Measurements from ENCODE around the gene NAA20. TPM values are rescaled to one million over a fixed set of nuclear protein-coding genes. Genes with fewer than 3 reads are reported as not detected.

Gene NAA20
- total and polyA plus RNA-seq, 2 of the 13 experiments (the other 11 are each of a cell fraction or from before 2014, with no cell fraction given), result 81.9 to 82.8 TPM

DNA sequence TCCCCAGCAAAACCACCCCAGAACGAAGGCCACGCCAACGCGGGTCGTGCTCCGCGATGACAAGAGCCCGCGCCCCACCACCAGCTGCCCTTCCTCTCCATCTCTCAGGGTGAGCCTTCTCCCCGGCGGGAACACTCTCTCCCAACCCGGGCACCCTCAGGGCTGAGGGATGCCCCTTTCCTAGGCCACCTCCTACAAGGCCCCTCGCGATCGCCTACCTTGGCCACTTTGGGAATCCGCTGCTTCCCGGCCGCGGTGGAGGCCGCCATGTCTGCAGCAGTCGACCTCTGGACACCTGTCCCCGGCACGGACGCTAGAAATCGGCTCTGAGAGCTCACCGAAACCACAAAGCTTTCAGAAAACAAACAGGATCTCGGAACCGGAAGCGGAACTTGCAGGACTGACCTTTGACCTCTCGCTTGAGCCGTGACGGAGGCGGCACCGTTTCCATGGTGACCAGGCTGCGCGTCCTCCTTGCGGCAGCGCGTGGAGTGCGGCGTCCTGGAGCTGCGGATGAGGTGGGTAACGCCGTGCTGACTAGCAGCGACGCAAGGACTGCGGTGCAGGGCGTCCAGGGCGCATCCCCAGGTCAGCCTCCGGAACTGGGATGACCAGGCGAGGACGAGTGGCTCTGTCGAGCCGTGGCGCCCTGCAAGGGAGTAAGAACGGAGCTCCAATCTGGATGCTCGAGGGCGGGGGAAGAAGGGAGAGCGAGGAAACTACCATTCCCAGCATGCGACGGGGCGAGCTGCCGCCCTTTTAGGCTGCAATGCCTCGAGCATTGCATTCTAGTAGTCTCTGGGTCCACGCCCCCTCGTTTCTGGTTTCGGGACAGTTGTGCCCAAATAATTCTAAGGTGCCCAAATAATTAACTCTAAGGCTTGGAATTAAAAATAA is 35.2 kb downstream of the NAA20 start, which contains the start of the genes CFAP61 and CRNKL1 (continued):
- no peak for TF ChIP-seq ZNF468 (CRISPR knock-in tag; IDR thresholded peaks at IDR 0.05)
- TF ChIP-seq ZNF746 (CRISPR knock-in tag; IDR thresholded peaks at IDR 0.05), result peak; percentile 88
- TF ChIP-seq ETV5 (CRISPR knock-in tag; IDR thresholded peaks at IDR 0.05; ENCODE audit: borderline replicate concordance), result peak; percentile 95
- TF ChIP-seq, protein P1, sequence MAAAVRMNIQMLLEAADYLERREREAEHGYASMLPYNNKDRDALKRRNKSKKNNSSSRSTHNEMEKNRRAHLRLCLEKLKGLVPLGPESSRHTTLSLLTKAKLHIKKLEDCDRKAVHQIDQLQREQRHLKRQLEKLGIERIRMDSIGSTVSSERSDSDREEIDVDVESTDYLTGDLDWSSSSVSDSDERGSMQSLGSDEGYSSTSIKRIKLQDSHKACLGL (CRISPR knock-in tag; IDR thresholded peaks at IDR 0.05), result peak; percentile 100
- 0 out of 2 replicates have a peak, but pooled peaks have one; percentile 81 for TF ChIP-seq ZSCAN30 (CRISPR knock-in tag; IDR thresholded peaks at IDR 0.05)
- TF ChIP-seq REPIN1 (CRISPR knock-in tag; IDR thresholded peaks at IDR 0.05; ENCODE audit: borderline replicate concordance, low read depth), result peak; percentile 92
- no peak for TF ChIP-seq ZNF432 (CRISPR knock-in tag; IDR thresholded peaks at IDR 0.05; ENCODE audit: borderline replicate concordance)
- TF ChIP-seq REXO4 (CRISPR knock-in tag; IDR thresholded peaks at IDR 0.05; ENCODE audit: borderline replicate concordance), result no peak
- TF ChIP-seq, protein P2, sequence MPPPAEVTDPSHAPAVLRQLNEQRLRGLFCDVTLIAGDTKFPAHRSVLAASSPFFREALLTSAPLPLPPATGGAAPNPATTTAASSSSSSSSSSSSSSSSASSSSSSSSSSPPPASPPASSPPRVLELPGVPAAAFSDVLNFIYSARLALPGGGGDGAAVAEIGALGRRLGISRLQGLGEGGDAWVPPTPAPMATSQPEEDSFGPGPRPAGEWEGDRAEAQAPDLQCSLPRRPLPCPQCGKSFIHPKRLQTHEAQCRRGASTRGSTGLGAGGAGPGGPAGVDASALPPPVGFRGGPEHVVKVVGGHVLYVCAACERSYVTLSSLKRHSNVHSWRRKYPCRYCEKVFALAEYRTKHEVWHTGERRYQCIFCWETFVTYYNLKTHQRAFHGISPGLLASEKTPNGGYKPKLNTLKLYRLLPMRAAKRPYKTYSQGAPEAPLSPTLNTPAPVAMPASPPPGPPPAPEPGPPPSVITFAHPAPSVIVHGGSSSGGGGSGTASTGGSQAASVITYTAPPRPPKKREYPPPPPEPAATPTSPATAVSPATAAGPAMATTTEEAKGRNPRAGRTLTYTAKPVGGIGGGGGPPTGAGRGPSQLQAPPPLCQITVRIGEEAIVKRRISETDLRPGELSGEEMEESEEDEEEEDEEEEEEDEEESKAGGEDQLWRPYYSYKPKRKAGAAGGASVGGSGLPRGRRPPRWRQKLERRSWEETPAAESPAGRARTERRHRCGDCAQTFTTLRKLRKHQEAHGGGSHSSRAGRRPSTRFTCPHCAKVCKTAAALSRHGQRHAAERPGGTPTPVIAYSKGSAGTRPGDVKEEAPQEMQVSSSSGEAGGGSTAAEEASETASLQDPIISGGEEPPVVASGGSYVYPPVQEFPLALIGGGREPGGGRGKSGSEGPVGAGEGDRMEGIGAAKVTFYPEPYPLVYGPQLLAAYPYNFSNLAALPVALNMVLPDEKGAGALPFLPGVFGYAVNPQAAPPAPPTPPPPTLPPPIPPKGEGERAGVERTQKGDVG (CRISPR knock-in tag; IDR thresholded peaks at IDR 0.05; ENCODE audit: borderline replicate concordance), result peak; percentile 96; the same call in 1 of the 2 replicates
- TF ChIP-seq ERF (CRISPR knock-in tag; IDR thresholded peaks at IDR 0.05), result peak; percentile 87
- no peak for TF ChIP-seq ZNF121 (CRISPR knock-in tag; IDR thresholded peaks at IDR 0.05)
- TF ChIP-seq HDAC2 (CRISPR knock-in tag; IDR thresholded peaks at IDR 0.05), result peak; percentile 98
- peak; percentile 99 for TF ChIP-seq SALL2 (CRISPR knock-in tag; IDR thresholded peaks at IDR 0.05)
- no peak for TF ChIP-seq EP300 (IDR thresholded peaks at IDR 0.05; ENCODE audit: low read depth in 2 of 2, low read length in 2 of 2)
- TF ChIP-seq EP300 (CRISPR knock-in tag; IDR thresholded peaks at IDR 0.05; ENCODE audit: borderline replicate concordance), result peak; percentile 47; the same call in 1 of the 2 replicates
- TF ChIP-seq ZNF557 (CRISPR knock-in tag; IDR thresholded peaks at IDR 0.05), result peak; percentile 97
- TF ChIP-seq ZSCAN29 (CRISPR knock-in tag; conservative IDR thresholded peaks at IDR 0.05), result peak; percentile 32; the same call in 1 of the 2 replicates
- TF ChIP-seq MED13 (CRISPR knock-in tag; IDR thresholded peaks at IDR 0.05), result peak; percentile 80; the same call in 1 of the 2 replicates
- TF ChIP-seq, protein P3, sequence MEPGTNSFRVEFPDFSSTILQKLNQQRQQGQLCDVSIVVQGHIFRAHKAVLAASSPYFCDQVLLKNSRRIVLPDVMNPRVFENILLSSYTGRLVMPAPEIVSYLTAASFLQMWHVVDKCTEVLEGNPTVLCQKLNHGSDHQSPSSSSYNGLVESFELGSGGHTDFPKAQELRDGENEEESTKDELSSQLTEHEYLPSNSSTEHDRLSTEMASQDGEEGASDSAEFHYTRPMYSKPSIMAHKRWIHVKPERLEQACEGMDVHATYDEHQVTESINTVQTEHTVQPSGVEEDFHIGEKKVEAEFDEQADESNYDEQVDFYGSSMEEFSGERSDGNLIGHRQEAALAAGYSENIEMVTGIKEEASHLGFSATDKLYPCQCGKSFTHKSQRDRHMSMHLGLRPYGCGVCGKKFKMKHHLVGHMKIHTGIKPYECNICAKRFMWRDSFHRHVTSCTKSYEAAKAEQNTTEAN (CRISPR knock-in tag; conservative IDR thresholded peaks at IDR 0.05), result peak; percentile 92
- TF ChIP-seq NR2F1 (CRISPR knock-in tag; IDR thresholded peaks at IDR 0.05), result peak; percentile 76 to 83; a peak in 3 of 4 replicates
- peak; percentile 87 for TF ChIP-seq ZNF883 (CRISPR knock-in tag; IDR thresholded peaks at IDR 0.05; ENCODE audit: not compliant biosample characterization)
- peak; percentile 74; the same call in 1 of the 2 replicates for TF ChIP-seq PCBP1 (IDR thresholded peaks at IDR 0.05; ENCODE audit: borderline replicate concordance, low read depth, low read length)
- TF ChIP-seq HOXA5 (CRISPR knock-in tag; IDR thresholded peaks at IDR 0.05), result peak; percentile 99
